T-cell (primary cell): ENCODE measurements around the gene PRICKLE2. TPM values are rescaled to one million over a fixed set of nuclear protein-coding genes. Genes with fewer than 3 reads are reported as not detected.

Experiments
- ATAC-seq, 4 experiments: fragments of 200-7000 bp in 3 of 4; fragments of 150-1000 bp in 1 of 4; cut with Tn5 transposase; replicated peaks in 1 of 4; 1 replicate in 3 of 4; 2 replicates in 1 of 4; pipeline ENCODE4 v1.10.0; 2021; ENCODE audit warnings: moderate library complexity in 3 of 4, mild to moderate bottlenecking in 2 of 4, moderate number of reproducible peaks in 1 of 4
- CTCF ChIA-PET, 2 donors: fragments of 300-600 bp; sonication (Branson Sonifier 250); formaldehyde crosslinking; loops; one replicate each; lab custom pipeline; 2022; ENCODE audit warnings: antibody characterized with exemption in 2 of 2; lab: Charles Lee
- POLR2A ChIA-PET, 2 donors: fragments of 300-600 bp; sonication (Branson Sonifier 250); formaldehyde crosslinking; loops; one replicate each; lab custom pipeline; 2022; ENCODE audit warnings: antibody characterized with exemption in 2 of 2; lab: Charles Lee
- DNase-seq, 35 experiments: peaks; one replicate each; pipeline versions ENCODE4 v3.0.0 to v3.0.0-alpha.2; 2013 to 2023
- H3K27ac ChIP-seq: one replicate; pipeline ENCODE4 v1.5.1; 2013; ENCODE audit warnings: low read length
- H3K27me3 ChIP-seq, 2 experiments: replicated peaks in 1 of 2; 1 replicate in 1 of 2; 2 replicates in 1 of 2; pipeline versions ENCODE4 v1.6.1 to v1.7.0; 2013; ENCODE audit warnings: low read length in 1 of 2, mixed read lengths in 1 of 2; ENCODE audit not compliant: control insufficient read depth in 2 of 2, insufficient read depth in 2 of 2; ENCODE audit errors: extremely low read depth in 1 of 2
- H3K36me3 ChIP-seq, 2 donors: 1 replicate in 1 of 2; 2 replicates in 1 of 2; pipeline versions ENCODE4 v1.6.1 to v1.7.0; 2013; ENCODE audit warnings: low read length in 1 of 2; ENCODE audit not compliant: control insufficient read depth in 2 of 2, insufficient read depth in 1 of 2; ENCODE audit errors: extremely low read depth in 1 of 2
- H3K4me1 ChIP-seq, 2 experiments: 1 replicate in 1 of 2; 2 replicates in 1 of 2; pipeline versions ENCODE4 v1.6.1 to v1.7.0; 2013; ENCODE audit warnings: low read length in 2 of 2, mixed read lengths in 1 of 2; ENCODE audit not compliant: insufficient read depth in 2 of 2, control insufficient read depth in 1 of 2; ENCODE audit errors: extremely low read depth in 1 of 2
- H3K4me3 ChIP-seq, 2 donors: 1 replicate in 1 of 2; 2 replicates in 1 of 2; pipeline versions ENCODE4 v1.5.1 to v1.7.0; 2013; ENCODE audit warnings: mild to moderate bottlenecking in 2 of 2, low read length in 1 of 2, moderate library complexity in 1 of 2; ENCODE audit not compliant: control insufficient read depth in 1 of 2; ENCODE audit errors: extremely low read depth in 1 of 2
- H3K9me3 ChIP-seq: 2 replicates; pipeline ENCODE4 v1.7.0; 2013
- H3K27ac Mint-ChIP-seq, 2 donors: one replicate each; pipeline ENCODE4 v1.8.0; 2020 to 2021; ENCODE audit warnings: mild to moderate bottlenecking in 2 of 2, mixed read lengths in 2 of 2
- H3K27me3 Mint-ChIP-seq, 2 donors: one replicate each; pipeline ENCODE4 v1.8.0; 2021 to 2022; ENCODE audit warnings: mixed read lengths in 2 of 2
- H3K36me3 Mint-ChIP-seq: one replicate; pipeline ENCODE4 v1.8.0; 2021; ENCODE audit warnings: mixed read lengths
- H3K4me1 Mint-ChIP-seq, 3 donors: one replicate each; pipeline ENCODE4 v1.8.0; 2020 to 2022; ENCODE audit warnings: mixed read lengths in 3 of 3, mild to moderate bottlenecking in 1 of 3
- H3K4me3 Mint-ChIP-seq, 3 donors: one replicate each; pipeline ENCODE4 v1.8.0; 2020 to 2022; ENCODE audit warnings: mild to moderate bottlenecking in 3 of 3, mixed read lengths in 3 of 3, moderate library complexity in 3 of 3
- H3K9me3 Mint-ChIP-seq, 3 donors: one replicate each; pipeline ENCODE4 v1.8.0; 2020 to 2022; ENCODE audit warnings: mixed read lengths in 3 of 3
- WGBS: methylation state at CpG from one replicate; pipeline ENCODE4 v1.1.5; 2013; ENCODE audit warnings: missing lambda C conversion rate; ENCODE audit not compliant: insufficient coverage; 5-methylcytosine and 5-hydroxymethylcytosine counted together
- total RNA-seq, 35 experiments: library from RNA in 6 of 35; stranded (reverse) in 6 of 35; fragments of 120-200 nt in 1 of 35; gene quantifications; one replicate each; pipeline versions ENCODE4 v1.2.1 to v1.2.4 and lab custom pipeline; 2013 to 2026

Gene PRICKLE2
- total RNA-seq, 5 donors from 2014 or later (not counting 1 experiment from before 2014, with no cell fraction given), result 0.06 to 0.13 (median 0.09) TPM; not detected in 2

DNA sequence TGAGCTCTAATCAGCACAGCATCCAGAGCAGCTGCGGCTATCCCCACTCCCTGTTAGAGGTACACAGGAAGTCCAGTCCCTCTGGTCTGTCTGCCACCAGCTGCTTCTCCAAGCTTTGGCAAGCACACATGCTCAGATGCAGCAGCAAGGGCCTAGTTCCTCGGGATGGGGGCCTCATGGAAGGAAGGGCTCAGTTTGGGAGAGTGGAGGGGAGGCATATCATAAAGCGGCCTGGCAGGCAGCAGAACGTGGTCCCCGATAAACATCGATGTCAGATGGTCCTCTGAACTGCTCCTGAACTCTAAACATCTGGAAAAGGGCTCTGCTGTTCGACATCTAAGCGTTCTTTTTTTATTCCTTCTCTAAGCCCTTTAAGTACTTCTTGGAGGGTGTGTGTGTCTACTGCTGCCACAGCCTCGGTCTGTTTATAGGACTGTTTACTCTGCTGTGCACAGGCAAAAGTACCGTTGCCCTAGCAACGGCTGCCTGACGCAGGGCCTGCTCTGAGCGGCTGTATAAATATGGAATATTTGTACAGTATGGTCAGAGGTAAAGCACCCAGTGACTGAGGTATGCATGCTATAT, 74.6 kb downstream of the PRICKLE2 start:
- H3K36me3 Mint-ChIP-seq, result no peaks in the 10 kb centered on the region
- peaks cover 4 to 9% of the 10 kb centered on the region in 2 donors for H3K27me3 Mint-ChIP-seq
- no peaks in the 10 kb centered on the region for H3K4me1 ChIP-seq
- no peaks in the 10 kb centered on the region for H3K9me3 Mint-ChIP-seq
- no peaks in the 10 kb centered on the region for H3K9me3 ChIP-seq
- H3K4me3 ChIP-seq, result no peak overlapping the region
- H3K36me3 ChIP-seq, result no peaks in the 10 kb centered on the region
- H3K4me3 Mint-ChIP-seq, result no peak overlapping the region
- no peak overlapping the region for H3K27ac ChIP-seq
- WGBS, result 82% methylated on average over 8 of the region's 13 CpGs
- no peak for DNase-seq
- ChIA-PET POLR2A (no interaction called here), CTCF (no interaction called here)
- H3K27ac Mint-ChIP-seq, result no peak overlapping the region
- no peak for ATAC-seq
- H3K27me3 ChIP-seq, result peaks cover 0 to 8% of the 10 kb centered on the region in 2 experiments
- H3K4me1 Mint-ChIP-seq, result no peaks in the 10 kb centered on the region

- no peaks in the 10 kb centered on the region for H3K36me3 ChIP-seq
- no peaks in the 10 kb centered on the region for H3K9me3 Mint-ChIP-seq
- no peaks in the 10 kb centered on the region for H3K4me1 Mint-ChIP-seq
- H3K4me1 ChIP-seq, result no peaks in the 10 kb centered on the region
- H3K27me3 Mint-ChIP-seq, result peaks cover 4 to 6% of the 10 kb centered on the region in 2 donors
- H3K36me3 Mint-ChIP-seq, result no peaks in the 10 kb centered on the region
- CTCF ChIA-PET, result no interaction called here
- H3K9me3 ChIP-seq, result no peaks in the 10 kb centered on the region
- DNase-seq (no peak), ATAC-seq (no peak)
- POLR2A ChIA-PET, result interaction anchor here in 1 of 2 donors (0.6 kb wide), 1 partner anchor 18 kb away, joined by 5 read pairs; no protein-coding TSS in a partner anchor
- H3K4me3 Mint-ChIP-seq, result no peak overlapping the region
- 80% methylated on average over 1 of the region's 6 CpGs for WGBS
- no peak overlapping the region for H3K27ac ChIP-seq
- no peak overlapping the region for H3K27ac Mint-ChIP-seq
- H3K27me3 ChIP-seq, result peaks cover 0 to 8% of the 10 kb centered on the region in 2 experiments
- no peak overlapping the region for H3K4me3 ChIP-seq
These were observed 75.4 kb downstream of the PRICKLE2 start for GRCh38 chr3:64149886-64150285.

DNA sequence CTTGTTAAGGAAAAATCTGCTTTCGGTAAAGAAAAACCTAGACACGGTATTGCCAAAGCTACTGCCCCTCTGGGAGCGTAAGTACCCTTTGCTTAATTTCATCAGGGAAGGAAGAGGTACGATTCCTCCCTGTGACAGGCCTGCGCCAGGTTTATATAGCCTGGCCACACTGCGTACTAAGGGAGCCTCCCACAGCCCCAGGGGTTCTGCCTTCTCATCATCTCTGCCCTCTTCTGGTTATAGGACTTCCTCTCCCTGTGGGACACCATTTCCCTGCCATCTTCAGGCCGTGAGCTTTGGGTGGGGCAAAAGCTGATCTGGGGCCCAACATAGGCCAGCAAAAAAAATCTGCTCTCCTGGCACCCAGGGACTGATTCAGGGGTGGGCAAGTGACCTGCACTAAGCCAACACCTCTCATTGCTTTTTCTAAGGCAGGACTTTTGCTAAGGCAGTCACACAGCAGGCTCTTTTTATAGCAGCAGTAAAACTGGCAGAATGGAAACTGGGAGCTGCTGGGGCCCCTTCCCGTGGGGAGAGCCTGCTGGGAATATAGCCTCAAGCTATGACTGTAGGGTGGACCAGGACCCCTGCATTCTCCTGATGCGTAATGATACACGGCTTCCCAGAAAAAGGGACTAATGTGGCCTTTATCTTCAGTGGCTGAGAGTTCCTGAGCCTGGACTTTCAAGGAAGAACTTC, 76.2 kb downstream of the PRICKLE2 start:
- H3K27ac Mint-ChIP-seq, result no peak overlapping the region
- H3K9me3 Mint-ChIP-seq, result no peaks in the 10 kb centered on the region
- H3K27ac ChIP-seq, result no peak overlapping the region
- DNase-seq (no peak), ATAC-seq (no peak)
- ChIA-PET CTCF (no interaction called here), POLR2A (no interaction called here)
- no peak overlapping the region for H3K4me3 Mint-ChIP-seq
- no peaks in the 10 kb centered on the region for H3K4me1 Mint-ChIP-seq
- H3K36me3 Mint-ChIP-seq, result no peaks in the 10 kb centered on the region
- no peaks in the 10 kb centered on the region for H3K4me1 ChIP-seq
- peaks cover 0 to 8% of the 10 kb centered on the region in 2 experiments for H3K27me3 ChIP-seq
- no peaks in the 10 kb centered on the region for H3K9me3 ChIP-seq
- peaks cover 4 to 6% of the 10 kb centered on the region in 2 donors for H3K27me3 Mint-ChIP-seq
- no peaks in the 10 kb centered on the region for H3K36me3 ChIP-seq
- no peak overlapping the region for H3K4me3 ChIP-seq
- 67% methylated on average over 7 of the region's 10 CpGs for WGBS

DNA sequence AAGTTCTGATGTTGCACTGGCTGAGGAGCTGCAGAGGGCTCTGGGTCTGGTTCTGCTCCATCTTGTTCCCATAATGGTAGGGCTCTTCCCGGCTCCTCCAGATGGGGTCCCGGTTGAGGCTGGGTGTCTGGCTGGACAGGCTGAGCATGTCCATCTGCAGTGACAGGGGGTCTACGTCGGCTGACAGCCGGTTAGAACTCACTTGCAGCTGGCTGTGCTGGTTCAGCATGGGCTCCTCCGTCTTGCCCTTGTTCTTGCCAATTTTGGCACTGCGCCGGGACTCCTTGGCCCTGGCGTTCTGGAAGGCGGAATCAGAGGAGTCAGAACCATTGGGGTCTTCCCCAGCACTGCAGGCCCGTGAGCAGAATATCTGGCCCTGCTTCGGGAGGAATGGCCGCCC, 78.1 kb downstream of the PRICKLE2 start:
- H3K36me3 ChIP-seq, result no peaks in the 10 kb centered on the region
- H3K4me1 Mint-ChIP-seq, result no peaks in the 10 kb centered on the region
- 85% methylated on average over 13 of the region's 13 CpGs for WGBS
- peaks cover 0 to 8% of the 10 kb centered on the region in 2 experiments for H3K27me3 ChIP-seq
- no peak overlapping the region for H3K4me3 Mint-ChIP-seq
- DNase-seq (no peak), ATAC-seq (no peak)
- H3K9me3 ChIP-seq, result no peaks in the 10 kb centered on the region
- no peaks in the 10 kb centered on the region for H3K36me3 Mint-ChIP-seq
- no peak overlapping the region for H3K4me3 ChIP-seq
- peaks cover 4 to 6% of the 10 kb centered on the region in 2 donors for H3K27me3 Mint-ChIP-seq
- H3K4me1 ChIP-seq, result no peaks in the 10 kb centered on the region
- H3K9me3 Mint-ChIP-seq, result no peaks in the 10 kb centered on the region
- H3K27ac Mint-ChIP-seq, result no peak overlapping the region
- CTCF ChIA-PET, result no interaction called here
- POLR2A ChIA-PET, result no interaction called here
- no peak overlapping the region for H3K27ac ChIP-seq

DNA sequence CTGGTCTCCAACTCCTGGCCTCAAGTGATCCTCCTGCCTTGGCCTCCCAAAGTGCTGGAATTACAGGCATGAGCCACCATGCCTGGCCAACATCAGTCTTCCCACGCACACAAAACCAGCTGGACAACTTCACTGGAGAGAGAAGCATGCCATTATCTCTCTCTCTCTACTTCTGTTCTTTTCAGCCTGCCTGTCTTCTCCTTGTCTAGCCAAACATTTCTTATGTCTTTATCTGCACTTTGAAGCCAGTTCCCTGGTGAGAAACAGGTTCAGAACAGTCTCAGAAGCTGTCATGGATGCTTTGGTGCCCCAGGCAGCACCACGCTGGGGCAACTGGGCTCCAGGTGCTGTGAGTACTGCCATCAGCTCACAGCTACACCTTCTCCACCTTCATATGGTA, 79.8 kb downstream of the PRICKLE2 start:
- CTCF ChIA-PET, result no interaction called here
- Mint-ChIP-seq H3K4me1 (no peaks in the 10 kb centered on the region), H3K9me3 (no peaks in the 10 kb centered on the region), H3K27ac (no peak overlapping the region), H3K27me3 (peaks cover 0 to 3% of the 10 kb centered on the region in 2 donors), H3K4me3 (no peak overlapping the region), H3K36me3 (no peaks in the 10 kb centered on the region)
- POLR2A ChIA-PET, result no interaction called here
- H3K36me3 ChIP-seq, result no peaks in the 10 kb centered on the region
- DNase-seq (no peak), ATAC-seq (no peak)
- peaks cover 0 to 7% of the 10 kb centered on the region in 2 experiments for H3K27me3 ChIP-seq
- no peak overlapping the region for H3K27ac ChIP-seq
- 84% methylated on average over 2 of the region's 2 CpGs for WGBS
- no peaks in the 10 kb centered on the region for H3K9me3 ChIP-seq
- no peaks in the 10 kb centered on the region for H3K4me1 ChIP-seq
- H3K4me3 ChIP-seq, result no peak overlapping the region

DNA sequence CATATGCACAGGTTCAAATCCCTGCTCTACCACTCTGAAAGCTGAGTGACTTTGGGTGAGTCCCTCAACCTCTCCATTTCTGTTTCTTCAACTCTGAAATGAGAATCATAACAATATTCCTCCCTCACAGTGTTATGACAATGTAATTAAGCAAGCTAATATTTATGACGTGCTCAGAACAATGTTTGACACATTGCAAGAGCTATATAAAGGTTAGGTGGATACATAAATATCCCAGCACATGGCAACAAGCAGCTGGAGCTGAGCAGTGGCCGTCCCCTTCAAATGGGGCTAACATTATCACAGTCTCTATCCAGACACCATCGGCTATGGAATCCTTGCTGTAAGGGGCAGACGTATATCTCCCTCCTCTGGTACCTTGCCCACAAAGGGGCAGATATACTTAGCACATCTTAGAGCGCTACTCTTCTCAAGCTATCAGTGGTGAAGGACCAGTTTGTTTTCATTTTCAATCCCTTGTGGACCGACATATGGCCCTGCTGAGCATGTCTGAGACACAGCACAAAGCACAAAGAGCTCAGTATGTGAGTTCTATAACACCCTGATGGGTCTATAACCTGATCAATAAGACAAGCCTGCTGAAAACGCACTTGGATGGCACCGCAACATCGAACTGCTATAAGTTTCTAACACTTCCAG, 80.9 kb downstream of the PRICKLE2 start:
- no peaks in the 10 kb centered on the region for H3K9me3 Mint-ChIP-seq
- ATAC-seq, result no peak
- 92% methylated on average over 7 of the region's 9 CpGs for WGBS

More for the DNA sequence above, 80.9 kb downstream of the PRICKLE2 start:
- no peaks in the 10 kb centered on the region for H3K36me3 ChIP-seq
- Mint-ChIP-seq H3K4me3 (no peak overlapping the region), H3K27me3 (peaks cover 0 to 2% of the 10 kb centered on the region in 2 donors), H3K36me3 (no peaks in the 10 kb centered on the region), H3K4me1 (no peaks in the 10 kb centered on the region), H3K27ac (no peak overlapping the region)
- ChIA-PET CTCF (no interaction called here), POLR2A (no interaction called here)
- no peak overlapping the region for H3K4me3 ChIP-seq
- no peak for DNase-seq
- no peaks in the 10 kb centered on the region for H3K4me1 ChIP-seq
- H3K9me3 ChIP-seq, result no peaks in the 10 kb centered on the region
- no peak overlapping the region for H3K27ac ChIP-seq
- H3K27me3 ChIP-seq, result peaks cover 0 to 9% of the 10 kb centered on the region in 2 experiments
